Measurements from ENCODE around the gene TTC39A.
"Not testable (repeated sequence)": the region's sequence is repeated elsewhere in the genome, so short reads cannot be mapped to it uniquely, and the experiment has no call there.

Gene TTC39A

DNA sequence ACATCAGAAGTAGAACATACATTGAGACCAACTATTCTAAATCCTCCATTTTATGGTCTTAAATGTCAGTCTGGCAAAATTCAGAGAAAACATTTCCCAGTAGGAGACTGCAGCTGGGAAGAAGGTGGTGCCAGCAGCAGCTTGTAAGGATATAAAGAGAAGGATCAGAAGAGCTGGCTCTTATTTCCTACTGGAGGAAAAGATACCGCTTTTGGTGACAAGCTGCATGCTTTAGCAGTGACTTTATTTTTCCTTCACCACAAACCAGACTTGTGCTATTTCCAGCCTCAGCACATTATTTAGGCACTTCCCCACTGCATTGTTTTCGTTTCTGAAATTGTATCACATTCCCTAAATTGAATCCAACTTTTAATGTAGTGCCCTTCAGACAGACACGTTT, 65.9 kb downstream of the TTC39A start:
- DNase-seq = no peak

DNA sequence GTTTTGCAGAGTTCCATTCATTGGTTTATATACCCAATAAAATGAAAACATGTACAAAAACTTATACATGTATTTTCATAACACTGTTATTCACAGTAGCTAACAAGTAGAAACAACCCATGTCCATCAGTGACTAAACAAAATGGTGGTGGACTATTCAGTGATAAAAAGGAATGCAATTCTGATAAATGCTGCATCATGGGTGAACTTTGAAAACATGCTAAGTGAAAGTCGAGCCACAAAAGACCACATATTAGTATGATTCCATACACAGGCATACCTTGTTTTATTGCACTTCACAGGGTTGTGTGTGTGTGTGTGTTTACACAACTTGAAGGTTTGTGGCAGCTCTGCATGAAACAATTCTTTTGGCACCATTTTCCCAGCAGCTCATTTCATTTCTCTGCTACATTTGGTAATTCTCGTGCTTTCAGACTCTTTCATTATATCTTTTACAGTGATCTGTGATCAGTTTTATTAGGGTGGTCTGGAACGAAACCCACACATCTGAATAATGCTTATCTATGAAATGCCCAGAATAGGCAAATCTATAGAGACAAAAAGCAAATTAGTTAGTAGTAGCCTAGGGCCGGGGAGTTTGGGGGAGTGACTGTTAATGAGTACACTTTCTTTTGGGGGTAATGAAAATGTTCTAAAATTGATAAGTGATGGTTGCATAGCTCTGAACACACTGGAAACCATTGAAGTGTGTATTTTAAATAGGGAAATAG, 67.0 kb downstream of the TTC39A start:
- DNase-seq = no peak

DNA sequence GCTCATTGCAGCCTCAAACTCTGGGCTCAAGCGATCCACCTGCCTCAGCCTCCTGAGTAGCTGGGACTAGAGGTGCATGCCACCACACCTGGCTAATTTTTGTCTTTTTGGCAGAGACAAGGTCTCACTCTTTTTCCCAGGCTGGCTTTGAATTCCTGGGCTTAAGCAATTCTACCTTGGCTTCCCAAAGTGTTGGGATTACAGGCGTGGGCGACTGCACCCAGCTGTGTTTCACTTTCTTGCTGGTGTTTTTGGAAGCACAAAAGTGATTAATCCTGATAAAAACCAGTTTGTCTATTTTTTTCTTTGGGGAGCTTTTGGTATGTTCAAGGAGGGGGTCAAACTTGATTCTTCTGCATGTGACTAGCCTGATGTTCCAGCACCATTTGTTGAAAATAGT, 75.0 kb downstream of the TTC39A start:
- DNase-seq = no peak

DNA sequence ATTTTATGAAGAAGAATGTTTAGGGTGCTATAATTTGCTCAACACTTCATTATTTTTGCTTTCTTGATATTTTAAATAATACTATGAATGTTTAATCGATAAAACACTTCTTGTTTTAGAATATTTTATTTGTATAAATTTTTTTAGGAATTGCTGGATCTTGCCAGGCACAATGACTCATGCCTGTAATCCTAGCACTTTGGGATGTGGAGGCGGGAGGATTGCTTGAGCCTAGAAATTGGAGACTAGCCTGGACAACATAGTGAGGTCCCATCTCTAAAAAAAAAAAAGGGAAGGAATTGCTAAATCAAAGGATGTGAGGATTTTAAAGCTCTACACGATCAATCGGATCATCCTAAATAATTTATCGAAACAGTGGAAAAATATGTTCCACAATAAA, 76.7 kb downstream of the TTC39A start:
- DNase-seq = no peak

DNA sequence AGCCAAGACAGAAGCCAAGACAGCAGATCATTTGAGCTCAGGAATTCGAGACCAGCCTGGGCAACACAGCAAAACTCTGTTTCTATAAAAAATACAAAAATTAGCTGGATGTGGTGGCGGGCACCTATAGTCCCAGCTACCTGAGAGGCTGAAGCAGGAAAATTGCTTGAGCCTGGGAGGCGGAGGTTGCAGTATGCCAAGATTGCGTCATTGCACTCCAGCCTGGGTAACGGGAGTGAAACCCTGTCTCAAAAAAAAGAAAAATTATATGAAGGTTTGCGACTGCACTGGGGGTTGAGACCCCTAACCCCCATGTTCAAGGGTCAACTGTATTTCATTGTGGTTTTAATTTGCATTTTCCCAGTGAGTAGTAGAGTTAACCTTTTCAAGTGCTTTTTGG, 78.0 kb downstream of the TTC39A start:
- no peak for DNase-seq

DNA sequence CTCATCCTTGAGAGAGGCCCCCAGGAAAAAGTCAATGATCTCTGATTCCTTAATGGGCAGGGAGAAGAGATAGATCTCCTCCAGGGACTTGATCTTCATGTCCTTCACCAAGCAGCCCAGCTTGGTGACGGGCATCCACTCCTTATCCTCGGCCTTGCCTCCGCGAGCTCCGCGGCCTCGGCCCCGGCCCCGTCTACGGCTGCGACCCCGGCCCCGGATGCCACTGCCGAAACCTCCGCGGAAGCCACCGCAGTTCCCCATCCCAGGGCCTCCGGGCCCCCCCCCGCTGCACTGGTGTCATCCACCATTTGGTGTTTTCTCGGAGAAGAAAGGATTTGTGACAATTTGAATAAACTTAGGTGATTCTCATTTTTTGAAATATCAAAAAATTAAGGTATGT, 79.2 kb downstream of the TTC39A start:
- not testable (repeated sequence) for DNase-seq

DNA sequence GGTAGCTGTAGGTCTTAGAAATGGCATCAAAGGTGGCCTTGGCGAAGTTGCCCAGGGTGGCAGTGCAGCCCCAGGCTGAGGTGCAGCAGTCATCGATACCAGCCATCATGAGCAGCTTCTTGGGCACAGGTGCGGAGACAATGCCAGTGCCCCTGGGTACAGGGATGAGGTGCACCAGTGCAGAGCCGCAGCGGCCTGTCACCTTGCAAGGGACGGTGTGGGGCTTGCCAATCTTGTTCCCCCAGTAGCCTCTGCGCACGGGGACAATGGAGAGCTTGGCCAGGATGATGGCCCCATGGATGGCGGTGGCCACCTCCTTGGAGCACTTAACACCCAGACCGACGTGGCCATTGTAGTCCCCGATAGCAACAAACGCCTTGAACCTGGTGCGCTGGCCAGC, 79.6 kb downstream of the TTC39A start:
- DNase-seq = not testable (repeated sequence)

DNA sequence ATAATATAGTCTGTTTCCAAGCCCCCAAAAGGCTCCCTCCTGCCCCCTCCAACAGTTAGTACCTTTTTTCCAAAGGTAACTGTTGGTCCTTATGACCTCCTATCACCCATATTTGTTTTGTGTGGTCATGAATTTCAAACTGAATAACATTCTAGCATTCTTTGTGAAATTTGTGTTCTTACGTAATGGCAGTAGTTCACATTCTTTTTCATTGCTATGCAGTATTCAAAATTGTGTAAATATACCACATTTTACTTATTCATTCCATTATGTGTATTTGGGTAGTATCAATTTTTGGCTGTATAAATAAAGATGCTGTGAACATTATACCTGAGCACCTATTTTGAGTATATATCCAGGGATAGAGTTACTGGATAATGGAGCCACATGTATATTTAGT, 80.9 kb downstream of the TTC39A start:
- DNase-seq = no peak

DNA sequence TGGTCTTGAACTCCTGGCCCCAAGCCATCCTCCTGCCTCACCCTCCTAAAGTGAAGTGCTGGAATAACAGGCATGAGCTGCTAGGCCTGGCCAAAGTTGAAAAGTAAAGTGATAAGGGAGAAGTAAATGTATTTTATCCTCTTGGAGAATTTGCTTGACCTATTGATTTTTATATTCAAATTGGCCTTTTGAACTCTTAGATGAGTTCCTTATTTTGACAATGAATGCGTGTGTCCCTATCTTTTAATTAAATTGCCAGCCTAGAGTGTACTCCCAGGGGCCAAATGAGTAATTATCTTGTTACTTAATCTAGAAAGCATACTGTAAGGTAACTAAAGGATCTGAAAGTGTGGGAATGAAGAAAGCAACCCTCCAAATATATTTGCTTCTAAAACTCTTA, 82.9 kb downstream of the TTC39A start:
- no peak for DNase-seq

DNA sequence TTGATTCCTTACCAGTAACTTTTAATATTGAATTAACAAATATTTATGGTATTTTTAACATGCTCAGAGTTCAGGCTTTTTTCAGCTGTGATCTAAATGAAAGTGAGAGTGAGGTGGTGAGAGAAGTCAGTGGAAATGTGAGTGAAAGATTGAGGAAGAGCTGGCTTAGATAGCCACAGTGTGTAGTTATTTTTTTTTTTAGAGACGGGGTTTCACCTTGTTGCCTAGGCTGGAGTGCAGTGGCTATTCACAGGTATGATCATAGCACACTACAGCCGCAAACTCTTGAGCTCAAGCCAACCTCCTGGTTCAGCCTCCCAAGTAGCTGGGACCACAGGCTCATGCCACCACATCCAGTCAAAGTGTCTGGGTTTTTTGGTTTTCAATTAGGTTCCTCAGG, 83.3 kb downstream of the TTC39A start:
- no peak for DNase-seq

DNA sequence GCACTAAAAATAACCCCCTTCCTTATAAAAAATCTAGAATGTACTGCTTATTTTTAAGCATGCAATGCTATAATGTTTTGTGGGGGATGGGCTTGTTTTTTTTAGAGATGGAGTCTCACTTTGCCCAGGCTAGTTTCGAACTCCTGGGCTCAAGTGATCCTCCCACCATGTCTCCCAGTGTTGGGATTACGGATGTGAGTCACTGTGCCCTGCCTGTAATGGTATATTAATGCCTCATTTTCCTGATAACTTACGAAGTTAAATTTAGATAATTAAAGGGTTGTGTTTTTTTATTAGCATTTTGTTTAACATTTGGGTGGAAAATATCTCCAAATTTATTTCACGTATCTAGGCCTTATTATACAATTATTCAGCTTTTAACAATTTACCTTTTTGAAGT, 87.8 kb downstream of the TTC39A start:
- no peak for DNase-seq

DNA sequence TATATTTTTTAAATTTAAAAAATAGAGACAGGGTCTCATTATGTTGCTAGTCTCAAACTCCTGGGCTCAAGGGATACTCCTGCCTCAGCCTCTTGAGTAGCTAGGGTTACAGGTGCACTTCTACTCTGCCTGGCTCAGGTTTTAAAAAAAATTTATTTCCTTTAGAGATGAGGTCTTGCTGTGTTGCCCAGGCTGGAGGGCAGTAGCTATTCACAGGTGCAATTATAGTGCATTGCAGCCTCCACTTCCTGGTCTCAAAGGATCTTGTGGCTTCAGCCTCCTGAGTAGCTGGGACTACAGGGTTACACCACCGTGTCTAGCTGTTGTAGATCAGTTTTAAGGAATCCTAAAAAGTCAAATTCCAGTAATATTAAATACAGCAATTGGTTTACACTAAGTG, 89.2 kb downstream of the TTC39A start:
- no peak for DNase-seq

DNA sequence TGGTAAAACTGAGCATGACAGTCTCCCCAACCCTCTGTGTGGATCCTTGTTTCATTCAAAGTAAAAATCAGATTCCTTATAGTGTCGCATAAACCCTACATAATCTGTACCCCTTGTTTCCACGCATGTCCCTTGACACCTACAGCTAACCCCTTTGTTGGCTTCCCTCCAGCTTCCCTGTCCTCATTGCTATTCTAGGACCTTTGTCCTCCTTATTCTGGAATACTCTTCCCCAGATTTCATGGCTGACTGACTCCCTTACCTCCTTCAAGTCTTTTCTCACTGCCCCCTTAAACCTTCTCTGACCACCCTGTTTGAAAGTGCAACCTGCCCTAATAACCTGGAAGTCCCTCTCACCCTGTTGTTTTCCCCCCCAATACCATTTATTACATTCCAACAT, 90.3 kb downstream of the TTC39A start:
- DNase-seq = no peak

DNA sequence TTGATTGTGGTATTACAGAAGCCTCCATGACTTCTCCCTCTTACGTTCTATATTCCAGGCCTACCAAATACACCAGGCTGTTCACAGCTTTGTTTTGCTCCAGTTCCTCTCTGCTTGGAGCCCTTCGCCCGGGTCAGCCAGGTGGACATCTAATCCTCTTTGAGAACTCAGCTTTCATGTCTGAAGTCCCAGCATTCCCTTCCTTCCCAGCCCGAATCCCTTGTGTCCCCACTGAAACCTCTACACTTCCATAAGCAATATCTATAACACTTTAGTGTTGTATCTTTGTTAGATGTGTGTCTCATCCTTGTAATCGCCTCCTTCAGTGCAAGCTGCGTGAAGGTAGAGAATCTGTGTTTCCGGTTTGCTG, 92.3 kb downstream of the TTC39A start:
- no peak for DNase-seq

DNA sequence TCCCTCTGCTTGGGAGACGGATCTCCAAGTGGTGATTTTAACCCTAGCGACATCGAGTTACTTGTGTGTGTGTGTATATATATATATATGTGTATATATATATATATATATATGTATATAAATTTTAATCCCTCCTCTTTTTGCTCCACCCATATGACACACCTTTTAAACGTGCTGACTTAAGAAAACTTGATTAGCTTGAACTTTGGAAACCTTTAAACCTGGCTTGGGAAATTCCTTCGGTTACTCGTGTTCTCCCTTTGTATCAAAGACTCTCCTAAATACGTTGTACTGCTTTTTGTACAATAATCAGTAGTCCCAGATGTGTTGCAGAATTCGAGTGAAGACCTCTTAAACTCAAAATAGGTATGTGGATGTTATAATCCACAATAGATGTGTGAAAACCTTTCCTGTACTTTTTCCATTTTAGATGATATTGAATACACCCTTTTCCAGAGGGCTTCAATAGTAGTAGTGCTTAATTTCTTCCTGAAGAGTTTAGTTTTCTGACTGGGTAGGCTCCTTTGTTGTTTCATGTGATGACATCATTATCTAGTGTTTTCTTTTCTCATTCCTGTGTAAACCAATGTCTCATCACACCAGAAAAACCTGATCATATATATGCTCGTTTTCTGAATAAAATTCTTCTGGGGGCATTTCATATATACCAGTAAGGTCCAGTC, 92.9 kb downstream of the TTC39A start:
- DNase-seq = no peak
